Thyroid gland (tissue), 4 donors: ENCODE data around the gene UQCRHL.

ENCODE experiments used
- CTCF ChIP-seq, 6 experiments: fragments of 200-600 bp in 3 of 6; fragments of 450-650 bp in 3 of 6; sonication (generic) in 3 of 6; IDR thresholded peaks; one replicate each; pipeline ENCODE4 v1.5.1; 2016 to 2019; ENCODE audit warnings: antibody characterized with exemption in 6 of 6, mild to moderate bottlenecking in 2 of 6, inconsistent platforms in 1 of 6, moderate library complexity in 1 of 6
- POLR2A ChIP-seq, 2 donors: fragments of 450-650 bp; IDR thresholded peaks; one replicate each; pipeline ENCODE4 v1.6.1; 2017; ENCODE audit warnings: antibody characterized with exemption in 2 of 2, mild to moderate bottlenecking in 2 of 2, moderate library complexity in 1 of 2

GRCh38 chr1:15808955-15809354, 1.5 kb upstream of the UQCRHL start:
- TF ChIP-seq CTCF (IDR thresholded peaks at IDR 0.05) (no peak), POLR2A (IDR thresholded peaks at IDR 0.05) (no peak)
